H9 (cell line): ENCODE data around the gene SREBF1. TPM values are rescaled to one million over a fixed set of nuclear protein-coding genes. Genes with fewer than 3 reads are reported as not detected.

Experiments used
- DNase-seq: peaks from one replicate; pipeline ENCODE4 v3.0.0-alpha.2; 2017
- H2AFZ ChIP-seq: one replicate; pipeline ENCODE4 v1.6.1; 2013; ENCODE audit warnings: mild to moderate bottlenecking, low read length, control low read depth, moderate library complexity
- H2AK5ac ChIP-seq: 2 replicates; pipeline ENCODE4 v1.6.1; 2013; ENCODE audit warnings: low read length, control low read depth, mixed read lengths; ENCODE audit not compliant: insufficient read length
- H2BK120ac ChIP-seq: one replicate; pipeline ENCODE4 v1.6.1; 2013; ENCODE audit warnings: low read depth, mild to moderate bottlenecking, low read length, control low read depth, inconsistent platforms; ENCODE audit not compliant: poor library complexity, severe bottlenecking
- H2BK12ac ChIP-seq: 2 replicates; pipeline ENCODE4 v1.6.1; 2013; ENCODE audit warnings: low read length, control low read depth, mixed read lengths, low read depth; ENCODE audit not compliant: insufficient read length
- H2BK15ac ChIP-seq: 2 replicates; pipeline ENCODE4 v1.6.1; 2013; ENCODE audit warnings: low read depth, low read length, control low read depth
- H2BK20ac ChIP-seq: one replicate; pipeline ENCODE4 v1.6.1; 2013; ENCODE audit warnings: low read depth, mild to moderate bottlenecking, low read length, control low read depth, inconsistent platforms; ENCODE audit not compliant: poor library complexity, severe bottlenecking
- H2BK5ac ChIP-seq: 2 replicates; pipeline ENCODE4 v1.6.1; 2013; ENCODE audit warnings: low read length, control low read depth, mixed read lengths; ENCODE audit not compliant: insufficient read length
- H3K14ac ChIP-seq: 2 replicates; pipeline ENCODE4 v1.6.1; 2013; ENCODE audit warnings: low read length, control low read depth; ENCODE audit not compliant: insufficient read depth
- H3K18ac ChIP-seq: 2 replicates; pipeline ENCODE4 v1.6.1; 2013; ENCODE audit warnings: low read depth, mild to moderate bottlenecking, mixed read lengths, low read length, control low read depth; ENCODE audit not compliant: insufficient read length
- H3K23ac ChIP-seq: 2 replicates; pipeline ENCODE4 v1.6.1; 2013; ENCODE audit warnings: low read length, control low read depth, mixed read lengths, low read depth; ENCODE audit not compliant: insufficient read length
- H3K23me2 ChIP-seq: 2 replicates; pipeline ENCODE4 v1.6.1; 2013; ENCODE audit warnings: low read depth, mild to moderate bottlenecking, mixed read lengths, low read length, control low read depth; ENCODE audit not compliant: insufficient read length, poor library complexity, severe bottlenecking
- H3K27ac ChIP-seq: 2 replicates; pipeline ENCODE4 v1.5.1; 2013; ENCODE audit warnings: low read length, control low read depth, mixed read lengths, low read depth; ENCODE audit not compliant: insufficient read length
- H3K27me3 ChIP-seq: 2 replicates; pipeline ENCODE4 v1.6.1; 2013; ENCODE audit warnings: low read length, control low read depth, inconsistent platforms; ENCODE audit not compliant: insufficient read depth
- H3K4ac ChIP-seq: 2 replicates; pipeline ENCODE4 v1.6.1; 2013; ENCODE audit warnings: low read depth, mild to moderate bottlenecking, control low read depth, inconsistent platforms, low read length, moderate library complexity
- H3K4me1 ChIP-seq: 2 replicates; pipeline ENCODE4 v1.6.1; 2013; ENCODE audit warnings: low read length, control low read depth, inconsistent platforms; ENCODE audit not compliant: insufficient read depth
- H3K4me2 ChIP-seq: 2 replicates; pipeline ENCODE4 v1.6.1; 2013; ENCODE audit warnings: low read length, control low read depth, mixed read lengths; ENCODE audit not compliant: insufficient read length, insufficient read depth
- H3K56ac ChIP-seq: 2 replicates; pipeline ENCODE4 v1.6.1; 2013; ENCODE audit warnings: low read depth, mild to moderate bottlenecking, mixed read lengths, low read length, control low read depth; ENCODE audit not compliant: insufficient read length
- H3K79me1 ChIP-seq: 2 replicates; pipeline ENCODE4 v1.6.1; 2013; ENCODE audit warnings: low read depth, mild to moderate bottlenecking, moderate library complexity, low read length, control low read depth, inconsistent platforms; ENCODE audit not compliant: insufficient read depth, poor library complexity, severe bottlenecking
- H3K79me2 ChIP-seq: 2 replicates; pipeline ENCODE4 v1.6.1; 2013; ENCODE audit warnings: low read length, control low read depth, inconsistent platforms; ENCODE audit not compliant: insufficient read depth
- H3K9ac ChIP-seq: 2 replicates; pipeline ENCODE4 v1.6.1; 2013; ENCODE audit warnings: low read length, control low read depth, mixed read lengths; ENCODE audit not compliant: insufficient read length; ENCODE audit errors: extremely low read depth
- H3K9me3 ChIP-seq: one replicate; pipeline ENCODE4 v1.6.1; 2013; ENCODE audit warnings: low read depth, low read length, inconsistent platforms; ENCODE audit not compliant: control insufficient read depth
- H3T11ph ChIP-seq: one replicate; pipeline ENCODE4 v1.6.1; 2013; ENCODE audit warnings: mild to moderate bottlenecking, low read length, control low read depth, inconsistent platforms
- H4K20me1 ChIP-seq: one replicate; pipeline ENCODE4 v1.6.1; 2013; ENCODE audit not compliant: control insufficient read depth, insufficient read length, insufficient read depth
- H4K5ac ChIP-seq: 2 replicates; pipeline ENCODE4 v1.6.1; 2013; ENCODE audit warnings: low read depth, mild to moderate bottlenecking, mixed read lengths, low read length, control low read depth; ENCODE audit not compliant: insufficient read length
- H4K8ac ChIP-seq: replicated peaks from 2 replicates; pipeline ENCODE4 v1.6.1; 2013; ENCODE audit warnings: low read length, control low read depth, mixed read lengths, low read depth; ENCODE audit not compliant: insufficient read length
- H4K91ac ChIP-seq: 2 replicates; pipeline ENCODE4 v1.6.1; 2013; ENCODE audit warnings: low read depth, mild to moderate bottlenecking, moderate library complexity, mixed read lengths, low read length, control low read depth; ENCODE audit not compliant: insufficient read length
- H3K27ac Mint-ChIP-seq, 3 experiments: 2 replicates in 2 of 3; 3 replicates in 1 of 3; pipeline ENCODE4 v1.8.0; 2020 to 2021; ENCODE audit warnings: mixed read lengths in 3 of 3, mild to moderate bottlenecking in 1 of 3, moderate library complexity in 1 of 3
- H3K27me3 Mint-ChIP-seq: 2 replicates; pipeline ENCODE4 v1.8.0; 2021; ENCODE audit warnings: low read depth, mild to moderate bottlenecking, moderate library complexity, mixed read lengths
- H3K36me3 Mint-ChIP-seq, 3 experiments: 2 replicates in 2 of 3; 3 replicates in 1 of 3; pipeline ENCODE4 v1.8.0; 2020 to 2021; ENCODE audit warnings: low read depth in 3 of 3, mixed read lengths in 3 of 3; ENCODE audit not compliant: insufficient read depth in 1 of 3
- H3K4me1 Mint-ChIP-seq, 2 experiments: 2 replicates each; pipeline ENCODE4 v1.8.0; 2020; ENCODE audit warnings: mixed read lengths in 2 of 2
- H3K4me3 Mint-ChIP-seq, 2 experiments: 2 replicates in 1 of 2; 3 replicates in 1 of 2; pipeline ENCODE4 v1.8.0; 2020 to 2021; ENCODE audit warnings: mild to moderate bottlenecking in 2 of 2, mixed read lengths in 2 of 2, moderate library complexity in 1 of 2
- H3K9me3 Mint-ChIP-seq, 2 experiments: 2 replicates in 1 of 2; 3 replicates in 1 of 2; pipeline ENCODE4 v1.8.0; 2020; ENCODE audit warnings: mild to moderate bottlenecking in 2 of 2, mixed read lengths in 2 of 2, moderate library complexity in 1 of 2
- WGBS: extraction: QIAGEN DNeasy Blood & Tissue Kit; methylation state at CpG from one replicate; pipeline ENCODE4 v1.1.7; 2013; ENCODE audit warnings: missing lambda C conversion rate, low lambda C conversion rate, mixed read lengths; ENCODE audit not compliant: insufficient read length; ENCODE audit errors: extremely low coverage; 5-methylcytosine and 5-hydroxymethylcytosine counted together
- total RNA-seq: library from RNA; stranded (reverse); gene quantifications from 2 replicates; pipeline ENCODE4 v1.2.1, GENCODE V29; 2021
- TF ChIP-seq, protein P1 (sequence below): fragments of 200-600 bp; sonication (generic); conservative IDR thresholded peaks from 3 replicates; pipeline ENCODE4 v1.8.0; 2021; ENCODE audit warnings: antibody characterized with exemption, mild to moderate bottlenecking

SREBF1 gene
- total RNA-seq, 1 experiment from 2014 or later, result 81.9 TPM

DNA sequence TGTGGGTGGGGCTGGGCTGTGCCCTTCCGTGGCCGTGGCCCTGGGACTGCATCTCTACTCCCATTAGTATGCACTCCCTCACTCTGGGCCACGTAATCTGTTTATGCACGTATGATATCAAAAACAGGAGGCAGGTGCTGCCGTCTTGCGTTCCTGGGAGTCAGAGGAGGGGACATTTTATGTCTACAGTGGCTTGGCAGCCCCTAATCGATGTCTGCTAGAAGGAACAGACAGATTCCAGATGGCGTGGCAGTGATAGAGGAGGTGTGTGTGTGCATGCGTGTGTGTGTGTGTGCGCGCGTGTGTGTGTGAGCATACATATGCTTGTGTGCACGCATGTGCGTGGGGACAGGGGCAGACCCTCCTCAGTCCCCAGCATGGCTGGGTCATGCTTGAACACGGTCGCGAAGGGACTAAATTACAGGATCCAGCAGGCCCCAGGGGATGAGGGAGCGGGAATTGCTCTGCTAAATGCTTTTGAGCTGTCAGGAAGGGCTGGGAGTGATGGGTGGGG is 44.7 kb downstream of the SREBF1 start:
- no peaks in the 10 kb centered on the region for H3K79me1 ChIP-seq
- H2AFZ ChIP-seq, result no peak overlapping the region
- peak overlapping the region; percentile 24 to 75; a peak in 4 of 5 replicates for H3K4me3 Mint-ChIP-seq
- peaks cover 69% of the 10 kb centered on the region for H3K27me3 Mint-ChIP-seq
- H3K14ac ChIP-seq, result no peak overlapping the region
- H3K4me2 ChIP-seq, result peak overlapping the region; percentile 9
- H3K23me2 ChIP-seq, result no peaks in the 10 kb centered on the region
- H3K9me3 ChIP-seq, result no peaks in the 10 kb centered on the region
- no peak overlapping the region for H3K23ac ChIP-seq
- no peaks in the 10 kb centered on the region; the same call in 1 of the 2 replicates for H3K27me3 ChIP-seq
- WGBS, result no CpG with 5 or more reads among the region's 18 CpGs
- no peak for DNase-seq
- no peak overlapping the region for H4K91ac ChIP-seq
- no peak overlapping the region for H3T11ph ChIP-seq
- H3K36me3 Mint-ChIP-seq, result no peaks in the 10 kb centered on the region
- H3K27ac Mint-ChIP-seq, result peak overlapping the region in 1 of 3 experiments; percentile 94; a peak in 1 of 7 replicates
- no peak overlapping the region for H2BK15ac ChIP-seq
- no peak overlapping the region for H4K8ac ChIP-seq
- no peaks in the 10 kb centered on the region for H4K20me1 ChIP-seq
- H2AK5ac ChIP-seq, result no peak overlapping the region
- no peaks in the 10 kb centered on the region for H3K79me2 ChIP-seq
- no peak overlapping the region for H3K18ac ChIP-seq
- TF ChIP-seq, protein P1, sequence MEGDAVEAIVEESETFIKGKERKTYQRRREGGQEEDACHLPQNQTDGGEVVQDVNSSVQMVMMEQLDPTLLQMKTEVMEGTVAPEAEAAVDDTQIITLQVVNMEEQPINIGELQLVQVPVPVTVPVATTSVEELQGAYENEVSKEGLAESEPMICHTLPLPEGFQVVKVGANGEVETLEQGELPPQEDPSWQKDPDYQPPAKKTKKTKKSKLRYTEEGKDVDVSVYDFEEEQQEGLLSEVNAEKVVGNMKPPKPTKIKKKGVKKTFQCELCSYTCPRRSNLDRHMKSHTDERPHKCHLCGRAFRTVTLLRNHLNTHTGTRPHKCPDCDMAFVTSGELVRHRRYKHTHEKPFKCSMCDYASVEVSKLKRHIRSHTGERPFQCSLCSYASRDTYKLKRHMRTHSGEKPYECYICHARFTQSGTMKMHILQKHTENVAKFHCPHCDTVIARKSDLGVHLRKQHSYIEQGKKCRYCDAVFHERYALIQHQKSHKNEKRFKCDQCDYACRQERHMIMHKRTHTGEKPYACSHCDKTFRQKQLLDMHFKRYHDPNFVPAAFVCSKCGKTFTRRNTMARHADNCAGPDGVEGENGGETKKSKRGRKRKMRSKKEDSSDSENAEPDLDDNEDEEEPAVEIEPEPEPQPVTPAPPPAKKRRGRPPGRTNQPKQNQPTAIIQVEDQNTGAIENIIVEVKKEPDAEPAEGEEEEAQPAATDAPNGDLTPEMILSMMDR, result no peak
- no peaks in the 10 kb centered on the region for H3K9me3 Mint-ChIP-seq
- no peak overlapping the region for H2BK20ac ChIP-seq
- no peak overlapping the region for H3K9ac ChIP-seq
- H2BK5ac ChIP-seq, result no peak overlapping the region
- H3K4me1 ChIP-seq, result peaks cover 3% of the 10 kb centered on the region; the same call in 1 of the 2 replicates
- no peak overlapping the region for H3K56ac ChIP-seq
- no peak overlapping the region for H2BK120ac ChIP-seq
- no peak overlapping the region for H2BK12ac ChIP-seq
- no peak overlapping the region for H3K27ac ChIP-seq
- no peak overlapping the region for H3K4ac ChIP-seq
- no peak overlapping the region for H4K5ac ChIP-seq
- H3K4me1 Mint-ChIP-seq, result peaks cover 26 to 51% of the 10 kb centered on the region in 2 experiments
